Tibial artery (tissue), 4 donors: ENCODE measurements around the gene GCLC.

ENCODE experiments used
- DNase-seq, 2 donors: peaks; one replicate each; pipeline ENCODE4 v3.0.0-alpha.2; 2019
- H3K27ac ChIP-seq, 2 donors: fragments of 200-600 bp; sonication (generic) in 1 of 2; 1 replicate in 1 of 2; 2 replicates in 1 of 2; pipeline ENCODE4 v1.5.1; 2018 to 2019; ENCODE audit warnings: mild to moderate bottlenecking in 1 of 2
- H3K27me3 ChIP-seq, 2 donors: fragments of 200-600 bp; sonication (generic) in 1 of 2; one replicate each; pipeline versions ENCODE4 v1.5.1 to v1.6.0; 2016 to 2019
- H3K36me3 ChIP-seq, 3 donors: fragments of 200-600 bp; sonication (generic) in 2 of 3; one replicate each; pipeline ENCODE4 v1.5.1; 2016 to 2019; ENCODE audit warnings: mild to moderate bottlenecking in 2 of 3
- H3K4me1 ChIP-seq, 4 donors: fragments of 200-600 bp; sonication (generic) in 2 of 4; 1 replicate in 3 of 4; 2 replicates in 1 of 4; pipeline ENCODE4 v1.5.1; 2016 to 2019
- H3K4me3 ChIP-seq, 2 donors: fragments of 200-600 bp; sonication (generic) in 1 of 2; 1 replicate in 1 of 2; 2 replicates in 1 of 2; pipeline ENCODE4 v1.5.1; 2018 to 2019; ENCODE audit warnings: mild to moderate bottlenecking in 2 of 2
- H3K9me3 ChIP-seq, 3 donors: fragments of 200-600 bp; sonication (generic) in 1 of 3; one replicate each; pipeline ENCODE4 v1.5.1; 2016 to 2019
- intact Hi-C: fragments of 100-400 bp; cut with DNase I; formaldehyde crosslinking; loops from one replicate; pipeline ENCODE4 v1.15.0; 2023; ENCODE audit warnings: low total_unique reads
- TF ChIP-seq, protein P1 (sequence below), 2 experiments: fragments of 200-600 bp in 1 of 2; fragments of 450-650 bp in 1 of 2; IDR thresholded peaks; one replicate each; pipeline ENCODE4 v1.5.1; 2017 to 2019; ENCODE audit warnings: antibody characterized with exemption in 2 of 2, mild to moderate bottlenecking in 1 of 2, moderate library complexity in 1 of 2

GCLC gene

DNA sequence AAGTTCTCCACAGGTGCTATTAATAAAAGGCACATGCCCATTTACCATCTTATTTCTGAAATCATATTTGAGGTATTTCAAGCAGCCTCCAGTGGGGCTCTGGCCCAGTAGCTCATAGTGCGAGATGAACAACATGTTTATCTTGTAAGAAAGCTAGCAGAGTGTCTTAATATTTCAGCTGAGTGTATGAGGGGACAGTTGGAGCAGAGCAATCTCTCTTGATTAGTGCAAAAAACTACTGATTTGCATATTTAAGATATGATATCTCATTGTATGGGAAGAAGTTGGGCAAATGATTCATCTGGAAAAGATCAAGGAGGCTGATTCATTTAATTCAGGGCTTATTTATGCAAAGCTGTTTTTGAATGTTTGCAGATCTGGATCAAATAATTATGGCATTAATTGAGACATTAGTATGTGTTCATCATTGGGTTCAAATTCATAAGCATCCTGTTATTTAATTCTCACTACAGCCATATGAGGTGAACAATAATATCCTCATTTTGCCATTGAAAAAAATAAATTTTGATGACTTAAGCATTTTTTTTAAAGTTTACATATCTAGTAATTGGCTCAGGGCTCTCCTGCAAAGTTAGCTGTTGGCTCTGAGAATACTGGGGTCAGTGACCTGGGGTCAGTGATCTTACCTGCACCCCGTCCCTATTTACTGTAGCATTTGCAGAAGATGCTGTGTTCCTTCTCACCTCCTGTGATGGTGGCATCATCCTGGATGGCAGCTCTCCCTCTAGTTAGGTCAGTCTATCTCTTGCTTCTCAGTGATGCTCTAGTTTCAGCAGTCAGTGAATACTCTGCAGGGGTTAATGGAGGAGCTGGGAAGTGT, 24.1 kb upstream of the GCLC start:
- H3K4me3 ChIP-seq: no peak overlapping the region
- TF ChIP-seq, protein P1, sequence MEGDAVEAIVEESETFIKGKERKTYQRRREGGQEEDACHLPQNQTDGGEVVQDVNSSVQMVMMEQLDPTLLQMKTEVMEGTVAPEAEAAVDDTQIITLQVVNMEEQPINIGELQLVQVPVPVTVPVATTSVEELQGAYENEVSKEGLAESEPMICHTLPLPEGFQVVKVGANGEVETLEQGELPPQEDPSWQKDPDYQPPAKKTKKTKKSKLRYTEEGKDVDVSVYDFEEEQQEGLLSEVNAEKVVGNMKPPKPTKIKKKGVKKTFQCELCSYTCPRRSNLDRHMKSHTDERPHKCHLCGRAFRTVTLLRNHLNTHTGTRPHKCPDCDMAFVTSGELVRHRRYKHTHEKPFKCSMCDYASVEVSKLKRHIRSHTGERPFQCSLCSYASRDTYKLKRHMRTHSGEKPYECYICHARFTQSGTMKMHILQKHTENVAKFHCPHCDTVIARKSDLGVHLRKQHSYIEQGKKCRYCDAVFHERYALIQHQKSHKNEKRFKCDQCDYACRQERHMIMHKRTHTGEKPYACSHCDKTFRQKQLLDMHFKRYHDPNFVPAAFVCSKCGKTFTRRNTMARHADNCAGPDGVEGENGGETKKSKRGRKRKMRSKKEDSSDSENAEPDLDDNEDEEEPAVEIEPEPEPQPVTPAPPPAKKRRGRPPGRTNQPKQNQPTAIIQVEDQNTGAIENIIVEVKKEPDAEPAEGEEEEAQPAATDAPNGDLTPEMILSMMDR (IDR thresholded peaks at IDR 0.05): no peak
- H3K27me3 ChIP-seq: no peaks in the 10 kb centered on the region
- no peaks in the 10 kb centered on the region for H3K36me3 ChIP-seq
- no peaks in the 10 kb centered on the region for H3K4me1 ChIP-seq
- H3K9me3 ChIP-seq: no peaks in the 10 kb centered on the region
- no peak overlapping the region for H3K27ac ChIP-seq
- intact Hi-C loops: no loop called here
- DNase-seq: no peak

DNA sequence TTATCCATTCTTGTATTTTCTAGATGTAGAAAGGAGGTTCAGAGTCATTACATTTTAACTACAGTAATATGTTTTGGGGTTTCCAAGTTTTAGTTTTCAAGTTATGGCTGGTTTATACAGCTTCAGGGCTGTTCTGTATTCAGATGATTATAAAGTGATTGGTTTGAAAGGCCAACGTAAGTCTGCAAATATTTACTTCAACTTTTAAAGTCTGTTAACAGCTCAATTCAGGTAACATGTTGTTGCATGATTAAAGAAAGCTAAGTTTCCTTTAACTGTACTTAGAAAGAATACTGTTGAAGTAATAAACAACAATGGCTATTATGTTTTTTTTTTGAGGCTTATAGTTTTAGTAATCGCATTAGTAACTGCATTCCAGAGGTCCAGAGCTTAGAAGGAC, 22.8 kb upstream of the GCLC start:
- intact Hi-C loops: no loop called here
- DNase-seq: no peak
- TF ChIP-seq, protein P1 (IDR thresholded peaks at IDR 0.05): no peak

DNA sequence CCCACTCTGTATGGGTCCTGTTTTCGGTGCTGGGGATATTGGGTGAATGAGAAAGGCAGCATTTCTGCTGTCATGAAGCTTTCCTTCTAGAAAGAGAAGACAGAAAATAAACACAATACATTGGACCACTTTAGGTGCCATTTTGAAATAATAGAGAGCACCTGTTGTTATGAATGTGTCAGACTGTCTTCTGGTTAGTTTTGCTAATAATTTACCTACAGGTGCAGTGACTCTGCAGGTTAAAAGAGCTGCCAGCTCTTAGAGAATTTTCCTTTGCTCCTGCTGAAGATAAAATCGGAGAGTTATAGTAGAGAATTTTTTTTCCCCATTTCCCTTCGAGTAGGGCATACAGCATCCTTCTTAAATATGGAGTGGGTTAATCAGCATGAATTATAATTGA, 21.9 kb upstream of the GCLC start:
- Histone ChIP-seq H3K27me3 (no peaks in the 10 kb centered on the region), H3K27ac (no peak overlapping the region), H3K4me3 (no peak overlapping the region), H3K36me3 (no peaks in the 10 kb centered on the region), H3K9me3 (no peaks in the 10 kb centered on the region), H3K4me1 (no peaks in the 10 kb centered on the region)
- TF ChIP-seq, protein P1 (IDR thresholded peaks at IDR 0.05): no peak
- intact Hi-C loops: no loop called here
- no peak for DNase-seq

More for the DNA sequence above, 22.8 kb upstream of the GCLC start:
- no peaks in the 10 kb centered on the region for H3K9me3 ChIP-seq
- no peak overlapping the region for H3K27ac ChIP-seq
- H3K4me1 ChIP-seq: no peaks in the 10 kb centered on the region
- H3K27me3 ChIP-seq: no peaks in the 10 kb centered on the region
- H3K36me3 ChIP-seq: no peaks in the 10 kb centered on the region
- H3K4me3 ChIP-seq: no peak overlapping the region

DNA sequence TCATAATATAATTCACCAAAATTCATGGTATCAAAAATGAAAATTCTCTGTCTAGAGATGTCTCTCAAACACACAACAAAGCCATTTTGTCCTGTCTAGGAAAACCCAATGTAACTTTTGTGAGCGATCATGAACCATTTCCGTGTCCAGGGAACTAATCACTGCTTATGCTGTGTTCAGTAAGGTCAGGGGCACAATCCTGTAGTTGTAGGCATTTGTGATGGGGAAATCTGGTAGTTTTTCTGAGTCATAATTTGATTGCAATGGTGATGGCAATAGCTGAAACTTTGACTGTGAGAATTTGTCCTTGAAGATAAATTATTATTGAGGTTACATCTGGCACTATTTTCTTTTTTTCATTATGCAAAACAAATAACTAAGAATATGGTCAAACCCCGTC, 21.0 kb upstream of the GCLC start:
- TF ChIP-seq, protein P1 (IDR thresholded peaks at IDR 0.05): no peak
- DNase-seq: no peak
- intact Hi-C loops: no loop called here
- no peaks in the 10 kb centered on the region for H3K4me1 ChIP-seq
- H3K27me3 ChIP-seq: no peaks in the 10 kb centered on the region
- no peak overlapping the region for H3K27ac ChIP-seq
- H3K4me3 ChIP-seq: no peak overlapping the region
- H3K36me3 ChIP-seq: no peaks in the 10 kb centered on the region
- no peaks in the 10 kb centered on the region for H3K9me3 ChIP-seq

DNA sequence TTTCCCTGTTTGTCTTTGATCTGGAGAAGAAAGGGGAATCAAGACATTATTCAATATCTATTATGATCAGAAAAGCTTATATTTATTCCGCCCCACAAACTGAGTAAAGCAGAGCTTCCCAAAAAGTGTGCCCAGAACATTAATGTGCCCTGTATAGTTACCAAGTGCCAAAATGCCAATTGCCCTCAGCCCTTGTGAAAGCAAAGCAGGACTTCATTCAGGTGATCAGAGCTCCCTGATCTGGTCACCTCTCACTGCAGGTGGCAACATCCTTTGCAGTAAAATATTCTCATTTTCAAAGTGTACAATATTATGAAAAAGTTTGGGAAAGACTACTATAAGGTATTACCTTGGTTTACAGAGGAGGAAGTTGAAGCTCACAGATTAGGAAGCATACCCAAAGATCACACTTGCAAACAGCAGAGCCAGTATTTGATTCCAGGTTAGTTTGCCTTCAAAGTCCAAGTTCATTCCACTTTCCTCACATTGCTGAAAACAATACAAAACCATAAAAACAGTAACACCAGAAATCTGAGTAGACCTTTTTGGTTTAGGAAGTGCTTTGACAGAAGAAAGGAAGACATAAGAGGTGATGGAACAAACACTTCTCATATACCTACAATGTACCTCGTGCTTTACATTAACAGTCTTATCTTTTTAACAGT, 19.6 kb upstream of the GCLC start:
- H3K9me3 ChIP-seq: no peaks in the 10 kb centered on the region
- no peak overlapping the region for H3K4me3 ChIP-seq
- H3K4me1 ChIP-seq: no peaks in the 10 kb centered on the region
- H3K27me3 ChIP-seq: no peaks in the 10 kb centered on the region
- DNase-seq: no peak
- intact Hi-C loops: no loop called here
- TF ChIP-seq, protein P1 (IDR thresholded peaks at IDR 0.05): no peak
- H3K36me3 ChIP-seq: no peaks in the 10 kb centered on the region
- no peak overlapping the region for H3K27ac ChIP-seq
